HG02884 (cell line): Measurements from ENCODE around the gene TMPRSS4.
"Not testable (repeated sequence)": the region's sequence is repeated elsewhere in the genome, so short reads cannot be mapped to it uniquely, and the experiment has no call there.

Source experiments
- ATAC-seq: cut with Tn5 transposase; IDR thresholded peaks from one replicate; pipeline ENCODE4 v1.9.1; 2021; ENCODE audit warnings: mild to moderate bottlenecking, moderate library complexity; ENCODE audit not compliant: unreplicated experiment

Gene TMPRSS4

DNA sequence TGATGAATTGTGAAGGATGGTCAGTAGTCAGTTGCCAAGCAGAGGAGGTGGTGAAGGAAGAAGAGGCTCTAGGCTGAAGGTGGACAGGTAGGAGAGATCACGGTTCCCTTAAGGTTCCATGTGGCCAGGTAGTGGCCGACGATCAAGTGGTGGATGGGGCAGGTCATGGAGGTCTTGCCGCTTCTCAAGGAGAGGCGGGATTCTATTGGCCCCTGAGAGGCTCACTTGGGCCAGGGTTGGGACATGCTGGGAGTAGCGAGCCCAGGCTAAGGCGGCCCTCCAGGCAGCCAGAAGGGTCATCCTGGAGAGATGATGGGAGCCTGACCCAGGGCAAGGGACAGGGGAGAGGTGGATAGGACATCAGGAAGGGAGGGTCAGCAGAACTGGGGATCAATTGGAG, 20.9 kb upstream of the TMPRSS4 start:
- ATAC-seq = no peak

DNA sequence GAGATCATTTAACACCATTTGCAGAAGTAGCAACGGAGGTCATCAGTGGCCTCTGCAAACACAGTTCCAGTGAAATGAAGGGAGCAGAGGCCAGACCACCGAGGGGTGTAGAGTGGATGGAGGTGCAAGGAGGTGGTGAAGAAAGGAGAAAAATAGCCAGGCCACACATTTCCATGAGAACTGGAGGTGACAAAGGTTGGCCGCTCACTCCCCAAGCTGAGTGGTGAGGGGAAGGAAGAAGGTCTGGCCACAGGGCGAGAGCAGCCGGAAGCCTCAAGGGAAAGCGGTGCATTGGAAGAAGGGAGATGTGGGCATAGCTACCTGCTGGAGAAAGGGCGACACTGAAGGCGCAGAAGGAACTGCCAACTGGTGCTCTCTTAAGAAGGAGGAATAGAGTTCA, 20.1 kb upstream of the TMPRSS4 start:
- ATAC-seq = no peak

DNA sequence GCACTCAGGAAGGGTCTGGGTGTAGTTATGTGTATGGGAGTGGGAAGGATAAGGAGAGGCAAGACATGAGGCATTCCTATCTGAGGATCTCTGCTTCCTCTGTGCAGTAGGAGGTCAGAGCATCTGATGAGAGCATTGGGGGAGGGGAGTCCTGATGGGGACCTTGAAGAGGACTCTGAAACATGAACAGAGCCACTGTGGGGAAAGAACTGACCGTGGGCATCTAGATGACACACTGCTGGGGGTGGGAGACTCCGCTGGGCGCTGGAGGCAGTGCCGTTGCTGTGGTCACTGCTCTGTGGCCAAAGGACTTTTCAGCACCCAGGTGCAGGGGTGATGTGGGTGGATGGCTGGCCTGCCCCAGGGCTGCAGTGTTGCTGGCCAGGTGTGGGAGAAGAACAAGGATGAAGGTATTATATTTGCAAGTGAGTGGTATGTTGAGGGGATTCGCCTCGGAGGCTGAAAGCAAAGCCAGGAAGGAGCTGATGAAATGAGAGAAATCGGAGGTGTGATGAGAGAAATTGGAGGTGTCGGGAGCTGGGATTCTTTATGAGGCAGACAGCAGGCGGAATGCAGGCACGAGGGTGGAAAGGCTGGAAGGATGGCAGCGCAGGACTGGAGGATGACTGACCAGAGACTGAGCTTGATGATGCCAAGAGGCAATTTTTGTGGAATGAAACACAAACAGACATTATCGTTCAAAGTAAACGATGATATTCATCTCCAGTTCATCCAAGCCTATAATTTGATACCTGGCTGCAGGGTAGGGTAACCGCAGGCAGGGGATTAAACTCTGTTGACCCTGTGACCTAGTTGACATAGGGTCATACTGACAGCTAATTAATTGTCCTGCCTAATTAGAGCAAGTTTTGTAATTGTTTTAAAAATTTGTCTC, 19.4 kb upstream of the TMPRSS4 start:
- ATAC-seq = no peak

DNA sequence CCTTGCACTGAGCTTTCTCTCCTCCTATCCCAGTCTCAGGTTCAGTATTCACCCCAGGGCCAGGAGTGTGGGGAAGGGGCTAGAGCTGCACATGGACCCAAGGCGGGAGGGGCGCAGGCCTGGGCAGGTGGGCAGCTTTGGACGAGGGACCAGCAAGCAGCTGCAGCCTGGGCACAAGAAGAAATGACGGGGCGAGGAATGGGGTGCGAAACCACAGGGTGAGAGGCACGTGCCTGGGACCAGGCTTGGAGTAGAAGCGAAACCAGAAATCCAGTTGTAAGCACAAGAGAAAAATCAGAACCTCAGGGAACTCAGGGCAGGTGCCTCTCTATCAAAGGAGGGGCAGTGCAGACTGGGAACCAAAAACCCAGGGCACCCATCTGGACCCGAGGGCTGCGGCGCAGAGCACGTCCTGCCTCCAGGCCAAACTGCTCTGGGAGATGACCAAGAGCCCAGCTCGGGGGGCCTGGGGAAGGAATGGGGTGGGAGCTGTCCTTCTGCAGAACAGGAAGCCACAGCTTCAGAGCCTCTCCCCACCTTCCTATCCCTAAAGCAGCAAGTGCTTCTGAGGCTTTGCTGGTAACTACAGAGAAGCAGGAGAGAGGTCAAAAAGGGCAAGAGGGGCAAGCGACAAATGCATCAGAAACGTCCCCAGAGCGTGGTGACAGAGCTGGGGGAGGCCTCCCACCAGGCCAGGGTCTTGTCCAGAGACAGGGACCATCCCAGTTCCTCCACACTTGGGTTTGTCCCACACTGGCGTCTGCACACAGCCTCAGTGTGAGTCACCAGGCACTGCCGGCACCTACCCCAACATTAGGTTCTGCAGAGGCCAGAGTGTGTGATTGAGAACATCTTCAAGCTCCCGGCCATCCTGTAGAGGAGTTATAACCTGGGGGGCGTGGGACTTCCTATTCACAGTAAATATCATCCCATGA, 18.3 kb upstream of the TMPRSS4 start:
- ATAC-seq = no peak

DNA sequence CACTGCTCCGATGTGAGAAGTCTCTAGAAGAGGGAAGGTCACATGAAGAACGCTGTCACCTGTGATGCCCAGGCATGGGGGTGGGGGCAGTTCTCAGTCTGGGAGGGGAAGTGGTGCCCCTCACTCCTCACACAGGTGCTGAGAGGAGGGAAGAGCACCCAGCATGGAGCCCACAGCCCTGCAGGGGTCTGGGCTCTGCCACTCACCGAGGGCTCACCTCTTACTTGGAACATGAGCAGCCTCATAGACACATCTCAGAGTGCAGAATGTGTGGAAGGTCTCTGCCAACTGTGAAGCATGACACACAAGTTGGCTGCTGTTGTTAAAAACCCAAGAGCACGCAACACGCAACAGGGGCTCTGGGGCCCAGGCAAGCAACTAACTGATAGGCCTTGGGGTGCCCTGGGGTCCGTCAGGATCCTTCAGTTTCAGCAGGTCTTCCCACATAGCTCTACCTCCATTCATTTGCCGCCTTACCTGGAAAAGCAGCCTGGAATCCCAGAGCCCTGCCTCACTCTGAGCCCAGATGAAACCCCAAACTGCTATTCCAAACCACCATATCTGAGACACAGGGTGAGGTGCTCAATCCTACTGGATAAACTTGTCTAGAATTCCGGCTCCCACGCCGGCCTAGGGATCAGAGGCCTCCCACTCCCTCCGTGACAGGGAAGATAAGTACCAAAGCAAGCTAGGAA, 17.5 kb upstream of the TMPRSS4 start:
- ATAC-seq = no peak

DNA sequence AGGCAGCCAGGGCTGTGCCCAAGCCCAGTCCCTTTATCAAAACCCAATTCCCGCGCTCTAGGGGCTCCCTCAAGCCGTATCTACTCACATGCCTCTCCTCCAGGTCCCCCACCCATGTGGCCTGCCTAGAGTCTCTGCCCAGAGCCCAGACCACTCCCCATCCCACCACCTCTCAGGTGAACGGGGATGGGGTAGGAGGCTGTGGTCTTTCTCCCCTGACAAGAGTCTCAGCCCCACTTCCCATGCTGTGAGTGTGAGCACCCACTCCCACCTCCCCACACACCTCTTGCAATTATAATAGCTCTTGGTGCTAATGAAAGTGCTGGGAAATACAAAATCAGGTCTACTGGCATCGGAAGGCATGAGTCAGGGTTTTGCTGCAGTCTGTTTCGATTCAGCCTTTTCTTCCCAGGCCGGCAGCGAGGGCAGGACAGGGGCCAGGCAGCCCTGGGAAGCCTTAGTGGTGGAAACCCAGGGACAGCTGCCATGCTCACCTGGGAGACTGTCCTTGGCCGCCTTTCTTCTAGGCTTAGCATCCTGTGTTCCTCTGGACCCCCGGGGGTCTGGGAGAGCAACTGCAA, 16.7 kb upstream of the TMPRSS4 start:
- ATAC-seq = no peak

DNA sequence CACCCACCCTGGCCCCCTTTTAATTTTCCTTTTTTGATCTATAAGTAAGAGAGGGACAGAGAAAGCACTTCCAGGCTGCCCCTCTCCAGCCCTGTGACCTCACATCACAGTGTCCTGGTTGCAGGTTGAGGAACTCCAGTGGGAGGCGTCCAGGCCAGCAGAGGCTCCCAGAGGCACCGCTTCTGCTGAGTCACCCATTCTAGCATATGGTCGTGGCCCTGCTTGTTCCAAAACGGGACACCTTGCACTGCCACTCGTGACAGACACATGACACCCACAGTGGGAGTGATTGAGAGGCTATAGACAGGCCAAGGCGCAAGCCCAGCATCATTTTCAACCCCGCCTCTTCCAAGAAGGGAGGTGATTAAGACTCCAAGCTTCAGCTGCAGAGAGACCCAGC, 16.0 kb upstream of the TMPRSS4 start:
- no peak for ATAC-seq

DNA sequence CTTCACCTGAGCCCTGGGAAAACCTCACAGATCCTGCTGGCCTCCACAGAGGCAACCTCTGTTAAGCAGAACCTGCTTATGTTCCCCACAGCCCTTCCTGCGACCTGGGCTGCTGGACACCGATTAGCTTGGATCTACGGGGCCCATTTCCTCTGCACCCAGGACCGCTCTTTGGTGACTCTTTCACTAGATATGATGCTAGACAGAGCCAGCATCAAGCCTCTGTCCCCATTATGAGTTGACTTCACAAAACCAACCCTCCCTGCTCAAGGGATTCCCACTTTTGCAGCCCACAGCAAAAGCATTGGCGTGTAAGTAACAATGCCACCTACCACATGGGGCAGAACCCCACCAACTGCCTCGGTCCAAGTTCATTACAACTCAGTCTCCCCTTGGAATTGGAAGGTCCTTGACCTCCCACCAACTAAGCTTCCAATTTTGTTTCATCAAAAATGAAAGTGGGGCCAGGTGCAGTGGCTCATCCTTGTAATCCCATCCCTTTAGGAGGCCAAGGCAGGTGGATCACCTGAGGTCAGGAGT, 15.2 kb upstream of the TMPRSS4 start:
- ATAC-seq = no peak

DNA sequence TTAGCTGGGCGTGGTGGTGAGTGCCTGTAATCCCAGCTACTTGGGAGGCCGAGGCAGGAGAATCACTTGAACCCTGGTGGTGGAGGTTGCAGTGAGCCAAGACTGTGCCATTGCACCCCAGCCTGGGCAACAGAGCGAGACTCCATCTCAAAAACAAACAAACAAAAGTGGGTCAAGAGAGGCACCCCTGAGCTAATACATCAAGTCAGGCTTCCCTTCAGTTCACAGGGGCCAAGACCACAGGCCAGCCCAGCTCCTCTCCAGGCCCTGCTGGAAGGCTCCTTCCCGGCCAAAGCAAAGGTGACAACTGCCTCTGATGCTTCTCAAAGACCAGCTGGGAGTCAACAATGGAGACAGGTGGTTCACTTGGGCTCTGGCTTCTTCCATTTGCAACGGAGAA, 14.7 kb upstream of the TMPRSS4 start:
- ATAC-seq = not testable (repeated sequence)

DNA sequence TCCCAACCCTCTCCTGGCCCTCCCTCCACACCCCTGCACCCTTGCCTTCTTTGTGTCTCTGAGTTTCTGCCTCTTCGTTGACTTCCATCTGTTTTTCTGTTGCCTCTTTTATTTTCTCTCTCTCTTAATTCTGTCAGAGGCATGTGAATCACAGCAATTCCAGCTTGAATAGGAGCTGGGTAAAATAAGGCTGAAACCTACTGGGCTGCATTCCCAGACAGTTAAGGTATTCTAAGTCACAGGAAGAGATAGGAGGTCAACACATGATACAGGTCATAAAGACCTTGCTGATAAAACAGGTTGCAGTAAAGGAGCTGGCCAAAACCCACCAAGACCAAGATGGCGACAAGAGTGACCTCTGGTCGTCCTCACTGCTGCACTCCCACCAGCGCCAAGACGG, 14.2 kb upstream of the TMPRSS4 start:
- not testable (repeated sequence) for ATAC-seq

DNA sequence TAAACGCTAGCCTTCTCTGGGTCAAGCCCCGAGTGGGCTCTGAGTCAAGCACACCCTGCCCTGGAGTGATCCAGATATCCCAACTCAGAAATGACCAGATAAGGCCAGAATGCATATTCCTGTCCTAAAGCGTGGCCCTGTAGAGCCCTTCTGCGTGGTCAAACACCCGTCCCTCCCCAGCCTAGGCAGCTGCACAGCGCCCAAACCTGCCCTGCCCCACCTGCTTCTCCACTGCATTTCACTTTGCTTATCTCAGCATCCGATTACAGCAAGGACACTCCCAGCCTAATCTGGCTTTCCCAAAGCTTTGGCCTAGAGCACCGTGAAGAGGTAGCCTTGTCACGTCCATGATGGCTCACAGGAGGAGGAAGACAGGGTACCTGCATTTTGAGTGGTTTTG, 11.9 kb upstream of the TMPRSS4 start:
- no peak for ATAC-seq

DNA sequence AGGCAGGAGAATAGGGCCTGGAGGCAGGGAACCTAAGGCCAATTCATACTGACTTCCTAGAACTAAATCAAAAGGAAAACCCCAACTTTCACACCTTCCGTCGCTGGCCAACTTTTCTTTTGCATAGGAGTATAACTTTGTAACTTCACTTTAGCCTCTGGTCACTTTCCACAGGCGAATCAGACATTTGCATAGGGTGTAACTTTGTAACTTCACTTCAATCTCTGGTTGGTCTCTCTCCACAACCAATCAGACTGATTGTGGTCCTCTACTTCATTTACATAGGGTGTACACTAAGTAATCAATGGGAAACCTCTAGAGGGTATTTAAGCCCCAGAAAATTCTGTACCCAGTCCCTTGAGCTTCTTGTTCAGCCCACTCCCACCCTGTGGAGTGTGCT, 11.5 kb upstream of the TMPRSS4 start:
- no peak for ATAC-seq

DNA sequence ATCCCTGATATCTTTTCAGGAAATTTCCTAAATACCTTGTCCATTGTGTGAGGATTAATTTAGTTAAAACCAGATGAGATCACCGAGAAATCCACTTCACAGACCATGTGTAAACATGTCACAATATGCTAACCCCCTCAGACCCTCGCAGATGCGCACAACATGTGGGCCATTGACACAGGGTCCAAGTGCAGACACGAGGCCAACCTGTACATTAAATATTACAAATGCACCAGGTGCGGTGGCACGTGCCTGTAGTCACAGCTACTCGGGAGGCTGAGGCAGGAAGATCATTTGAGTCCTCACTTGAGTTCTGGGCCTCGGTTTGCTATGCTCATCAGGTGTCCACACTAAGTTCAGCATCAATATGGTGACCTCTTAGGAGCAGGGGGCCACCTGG, 9.9 kb upstream of the TMPRSS4 start:
- ATAC-seq = no peak

DNA sequence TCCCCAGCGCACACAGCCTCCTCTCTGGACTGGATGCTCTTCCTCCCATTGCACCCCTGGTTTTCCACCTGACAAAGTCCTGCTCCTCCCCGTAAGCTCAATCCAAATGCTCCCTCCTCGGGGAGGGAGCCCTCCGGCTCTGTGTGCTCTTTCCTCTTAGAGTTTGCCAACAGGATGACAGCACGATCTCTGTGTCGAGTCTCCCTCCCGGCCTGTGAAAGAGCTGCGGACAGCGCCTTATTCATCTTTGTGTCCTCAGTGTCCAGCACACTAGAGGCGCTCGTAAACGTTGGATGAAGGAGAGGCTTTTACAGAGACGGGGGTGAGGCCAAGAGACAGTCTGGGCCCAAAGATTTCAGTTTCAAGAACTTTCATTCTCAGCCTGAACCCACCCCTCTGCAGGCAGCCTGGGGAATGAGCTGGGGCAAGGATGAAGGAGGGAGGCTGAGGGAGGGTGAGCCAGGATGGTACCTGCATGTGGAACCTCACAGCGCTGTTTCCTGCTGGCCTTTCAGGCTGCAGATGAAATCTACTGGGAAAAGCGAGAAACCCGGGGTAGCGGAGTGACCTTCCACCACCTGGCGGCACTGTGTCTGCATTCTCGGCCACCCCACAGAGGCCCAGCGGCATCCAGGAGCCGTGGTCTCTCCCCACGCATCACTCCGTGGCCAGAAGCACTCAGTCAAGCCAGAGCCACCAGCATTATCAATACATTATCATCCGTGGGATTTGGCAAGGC, 8.5 kb upstream of the TMPRSS4 start:
- no peak for ATAC-seq

DNA sequence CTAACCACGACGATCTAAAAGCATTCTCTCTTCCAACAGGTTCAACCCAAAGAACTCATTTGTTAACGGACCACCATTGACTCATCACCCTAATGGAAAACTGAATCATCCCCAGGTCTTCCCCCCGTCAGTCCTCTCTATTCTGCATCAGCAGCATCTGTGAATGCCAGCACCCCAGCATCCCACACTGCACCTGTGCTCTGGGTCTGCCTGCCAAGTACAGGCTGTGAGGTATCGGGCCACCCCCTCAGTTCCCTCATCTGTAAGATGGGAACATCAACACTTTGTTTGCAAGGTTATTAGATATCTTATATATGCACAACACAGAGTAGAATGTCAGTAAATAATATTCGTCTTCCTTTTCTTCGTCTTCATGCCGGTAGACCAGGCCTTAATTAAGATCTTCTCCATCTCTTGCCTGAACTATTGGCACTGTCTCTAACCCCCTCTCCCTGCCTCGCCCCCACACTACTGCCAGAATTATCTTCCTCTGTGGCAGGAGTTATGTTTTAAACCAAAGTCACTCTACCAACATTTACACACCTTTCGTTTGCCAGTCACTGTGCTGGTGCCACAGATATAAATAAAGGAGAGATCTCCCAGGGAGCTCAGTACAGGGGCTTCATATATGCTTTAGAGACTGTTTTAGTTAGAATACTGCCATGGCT, 7.8 kb upstream of the TMPRSS4 start:
- no peak for ATAC-seq

DNA sequence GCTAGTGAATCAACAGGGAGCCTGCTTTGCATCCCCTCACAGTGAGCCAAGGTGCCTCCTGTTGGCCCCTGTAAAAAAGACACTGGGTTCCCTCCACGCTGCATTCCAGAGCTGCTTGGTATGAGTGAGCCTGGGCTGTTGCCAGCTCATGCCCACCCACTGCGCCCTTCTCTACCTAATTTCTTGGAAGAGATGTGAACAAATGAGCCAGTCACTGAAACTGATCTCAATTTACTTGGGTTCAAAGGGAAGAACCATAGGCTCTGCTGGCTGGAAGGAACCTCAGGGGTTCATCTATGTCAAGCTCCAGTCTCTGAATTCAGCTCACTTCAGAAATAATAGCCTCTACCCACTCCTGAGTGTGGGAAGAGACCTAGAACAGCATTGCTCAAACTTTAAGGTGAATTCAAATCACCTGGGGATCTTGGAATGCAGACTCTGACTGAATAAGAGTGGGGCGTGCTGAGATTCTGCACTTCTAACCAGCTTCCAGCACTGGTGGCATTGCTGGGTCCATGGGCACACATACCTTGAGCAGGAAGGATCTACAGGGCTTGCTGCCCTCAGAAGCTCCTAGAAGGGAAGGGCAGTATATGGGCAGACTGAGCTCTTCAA, 5.4 kb upstream of the TMPRSS4 start:
- ATAC-seq = no peak

DNA sequence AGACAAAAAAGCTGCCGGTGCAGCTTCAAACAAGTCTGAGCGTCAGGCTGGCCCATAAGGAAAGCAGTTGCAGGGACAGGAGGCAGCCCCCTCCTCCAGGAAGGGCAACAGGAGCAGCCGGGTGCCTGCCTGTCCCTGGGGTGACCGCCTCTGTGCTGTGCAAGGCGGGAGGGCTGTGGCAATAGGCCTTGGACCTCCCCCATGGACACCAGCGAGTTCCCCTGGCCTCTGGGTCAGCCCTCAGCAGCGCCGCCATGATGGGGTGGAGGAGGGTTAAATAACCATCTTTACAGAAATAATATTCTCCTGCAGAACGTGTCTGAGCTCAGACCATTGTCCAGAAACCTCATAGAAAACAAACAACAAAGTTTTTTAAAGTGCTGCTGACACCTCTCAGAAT, 3.3 kb upstream of the TMPRSS4 start:
- ATAC-seq = no peak

DNA sequence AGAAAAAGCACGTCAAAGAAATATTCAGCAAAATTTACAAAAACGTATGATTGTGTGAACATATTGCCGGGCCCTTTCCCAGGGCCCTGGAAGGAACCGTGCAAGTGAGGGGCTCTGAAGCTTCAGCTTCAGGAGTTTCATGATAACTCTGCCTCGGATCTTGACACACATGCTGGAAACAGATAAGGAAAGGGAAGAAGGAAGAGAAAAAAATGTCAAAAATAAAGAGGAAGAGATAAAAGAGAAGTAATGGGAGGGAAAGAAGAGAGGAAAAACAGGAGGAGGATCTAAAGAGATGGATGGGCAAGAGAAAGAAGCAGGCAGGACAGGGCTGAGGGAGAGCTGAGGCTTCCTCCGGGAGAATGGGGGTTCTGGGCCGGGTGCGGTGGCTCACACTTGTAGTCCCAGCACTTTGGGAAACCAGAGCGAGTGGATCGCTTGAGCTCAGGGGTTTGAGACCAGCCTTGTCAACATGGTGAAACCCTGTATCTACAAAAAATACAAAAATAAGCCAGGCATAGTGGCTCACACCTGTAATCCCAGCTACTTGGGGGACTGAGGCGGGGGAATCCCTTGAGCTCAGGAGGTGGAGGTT, 2.7 kb upstream of the TMPRSS4 start:
- ATAC-seq = no peak

DNA sequence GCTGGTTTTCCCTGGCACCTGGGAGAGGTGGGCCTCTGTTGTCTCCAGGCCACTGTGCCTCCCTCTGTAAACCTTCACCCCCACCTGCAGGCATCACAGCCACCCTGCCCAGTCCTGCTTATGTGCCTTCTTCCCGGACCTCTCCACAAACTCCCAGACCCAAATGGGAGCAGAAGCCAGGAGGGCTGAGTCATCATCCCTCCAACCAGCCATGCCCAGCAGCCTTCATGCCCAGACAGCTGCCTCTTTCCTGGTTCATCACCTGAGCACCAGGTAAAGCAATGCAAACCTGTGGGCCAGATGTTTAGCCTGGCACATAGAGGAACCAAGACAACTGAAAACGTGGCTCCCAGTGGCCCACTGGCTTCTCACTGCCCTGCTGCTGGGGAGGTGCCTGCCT, 2.1 kb upstream of the TMPRSS4 start:
- ATAC-seq = no peak
